A549 treated with AZD9567 at 1 μM for 4 hours (cell line): ENCODE data around the gene FAM221B. TPM values are rescaled to one million over a fixed set of nuclear protein-coding genes. Genes with fewer than 3 reads are reported as not detected.

Source experiments
- total RNA-seq: library from RNA; stranded (reverse); fragments of 200-300 nt; extraction: Qiagen RNA extraction; gene quantifications from 5 replicates; pipeline ENCODE4 v1.2.3, GENCODE V29; 2022; ENCODE audit not compliant: insufficient read depth

FAM221B gene, protein sequence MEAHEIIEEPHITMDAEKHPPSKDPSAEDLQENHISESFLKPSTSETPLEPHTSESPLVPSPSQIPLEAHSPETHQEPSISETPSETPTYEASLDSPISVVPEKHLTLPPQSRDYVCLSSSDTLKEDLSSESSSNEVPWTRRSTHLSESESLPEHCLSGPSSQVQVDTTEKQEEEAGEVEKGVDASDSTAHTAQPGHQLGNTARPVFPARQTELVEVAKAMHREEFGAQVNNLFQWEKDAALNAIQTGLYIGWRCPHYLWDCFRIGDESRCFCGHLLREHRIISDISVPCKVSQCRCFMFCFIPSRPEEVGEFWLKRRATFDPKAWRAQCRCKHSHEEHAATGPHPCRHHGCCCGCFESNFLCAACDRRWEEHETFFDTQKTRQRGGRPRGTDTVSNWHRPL
- not detected in 5 replicates for total RNA-seq

DNA sequence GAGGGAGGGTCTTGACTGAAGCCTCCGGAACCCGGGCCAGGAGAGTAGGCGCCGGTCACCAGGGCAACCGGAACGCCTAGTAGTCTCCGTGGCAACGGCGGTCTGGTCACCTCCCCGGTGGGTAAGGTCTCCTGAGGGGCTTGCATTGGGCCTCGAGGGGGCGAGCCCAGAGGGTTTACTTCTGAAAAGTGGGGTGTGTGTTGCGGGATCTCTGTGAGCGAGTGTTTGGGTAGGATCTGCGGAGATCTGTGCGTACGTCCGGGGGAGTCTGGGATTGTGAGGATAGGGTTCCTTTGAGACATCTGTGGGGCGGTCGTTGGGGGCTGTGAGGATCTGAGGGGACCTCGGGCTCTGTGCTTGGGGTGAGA lies at the start of gene FAM221B:
Gene FAM221B, minus strand, starts transcription at position 17 of the 368 bp plus-strand sequence. CDS start 2,571 bp downstream, outside the sequence.

DNA sequence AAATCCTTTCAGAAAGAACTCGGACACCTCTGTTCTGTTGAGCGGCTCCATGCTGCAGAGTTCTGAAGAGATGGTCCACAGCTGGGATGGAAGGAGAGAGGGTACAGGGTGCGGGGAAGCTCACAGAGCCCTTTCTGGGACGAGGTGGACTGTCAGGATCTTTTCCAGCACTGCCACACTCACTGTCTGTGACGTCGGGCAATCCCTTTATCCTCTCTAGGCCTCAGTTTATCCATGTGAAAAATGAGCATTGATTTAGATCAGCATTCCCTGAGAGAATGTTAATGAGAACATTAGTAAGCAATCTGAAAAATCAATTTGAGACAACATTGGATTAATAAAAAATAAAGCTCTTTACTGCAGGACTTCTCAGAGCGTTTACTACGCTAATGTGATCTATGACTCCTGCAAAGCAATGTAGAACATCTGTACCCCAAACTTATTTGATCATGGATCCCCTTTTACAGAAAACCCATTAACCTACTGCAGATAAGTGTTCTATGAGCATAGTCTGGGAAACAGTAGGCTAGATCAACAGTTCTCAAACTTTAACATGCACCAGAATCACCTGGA lies 41.9 kb upstream of the FAM221B start, which contains the start of gene OR13J1:
Gene OR13J1, minus strand, starts transcription at position 51 of the 573 bp plus-strand sequence. Its CDS starts 0 bp downstream, at position 51.

DNA sequence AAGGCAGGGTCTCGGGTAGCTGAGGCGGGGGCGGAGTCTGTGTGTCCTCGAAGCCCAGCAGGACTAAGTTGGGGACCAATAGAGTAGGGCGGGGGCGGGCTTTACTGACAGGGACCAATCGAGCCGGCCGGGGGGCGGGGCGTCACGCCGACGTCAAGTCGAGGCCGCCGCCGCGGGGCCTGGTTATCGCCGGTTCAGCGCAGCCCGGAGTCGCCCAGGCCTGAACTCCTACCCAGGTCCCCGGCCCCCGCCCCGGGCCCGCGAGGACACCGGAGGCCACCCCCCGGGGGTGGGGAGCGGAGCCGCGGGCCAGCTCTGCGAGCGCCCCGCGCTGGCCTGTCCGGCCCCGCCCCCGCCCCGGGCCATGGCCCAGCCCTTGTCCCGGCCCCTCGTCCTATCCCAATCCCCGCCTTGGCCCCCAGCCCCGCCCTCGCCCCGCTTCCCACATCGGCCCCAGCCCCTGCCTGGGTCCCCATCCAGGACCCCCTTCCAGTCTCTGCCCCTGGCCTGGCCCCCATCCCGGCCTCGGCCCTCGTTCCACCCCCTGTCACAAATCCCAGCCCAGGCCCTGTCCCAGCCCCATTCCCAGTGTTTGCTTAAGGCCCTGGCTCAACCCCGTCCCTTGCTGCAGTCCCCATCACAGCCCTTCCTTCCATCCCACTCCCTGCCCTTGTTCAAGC lies 692 bp upstream of the FAM221B start, which contains the start of gene TMEM8B:
Gene TMEM8B, plus strand, starts transcription at position 145 of the 680 bp plus-strand sequence. Its CDS starts 220 bp downstream, at position 365.

DNA sequence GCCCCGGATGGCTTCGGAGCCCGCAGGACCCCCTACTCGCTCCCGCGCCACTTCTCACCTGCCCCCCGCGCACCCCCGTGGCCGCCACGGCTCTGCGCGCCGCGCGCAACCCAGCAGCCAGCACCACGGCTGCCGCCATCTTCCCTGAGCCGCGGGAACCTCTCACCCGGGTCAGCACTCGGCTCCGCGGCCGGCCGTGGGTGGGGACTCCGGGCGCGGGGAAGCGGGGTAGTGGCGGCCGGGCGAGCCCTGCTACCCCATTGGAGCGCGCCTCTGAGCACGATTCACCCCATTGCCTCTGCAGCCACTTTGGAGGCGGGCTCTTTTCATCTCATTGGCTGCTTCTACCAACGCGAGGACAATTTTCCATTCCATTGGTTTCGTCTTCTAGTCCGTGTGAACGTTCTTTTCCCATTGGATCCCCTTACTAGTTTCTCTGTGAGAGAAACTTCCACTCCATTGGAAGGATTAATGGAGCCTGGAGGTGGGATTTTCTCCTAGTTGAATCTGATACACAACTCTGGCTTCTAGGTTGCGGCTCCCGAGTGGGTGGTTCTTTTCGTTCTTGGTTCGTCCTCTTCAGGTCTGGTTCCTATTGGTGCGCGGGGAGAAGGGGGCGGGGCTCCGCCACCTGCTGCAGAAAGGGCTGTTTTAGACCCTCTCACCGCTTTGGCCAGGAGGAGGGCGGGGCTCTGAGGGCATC lies 13.5 kb downstream of the FAM221B start, which contains the start of gene HINT2:
Gene HINT2, minus strand, starts transcription at position 202 of the 703 bp plus-strand sequence. Its CDS starts 63 bp downstream, at position 139.

DNA sequence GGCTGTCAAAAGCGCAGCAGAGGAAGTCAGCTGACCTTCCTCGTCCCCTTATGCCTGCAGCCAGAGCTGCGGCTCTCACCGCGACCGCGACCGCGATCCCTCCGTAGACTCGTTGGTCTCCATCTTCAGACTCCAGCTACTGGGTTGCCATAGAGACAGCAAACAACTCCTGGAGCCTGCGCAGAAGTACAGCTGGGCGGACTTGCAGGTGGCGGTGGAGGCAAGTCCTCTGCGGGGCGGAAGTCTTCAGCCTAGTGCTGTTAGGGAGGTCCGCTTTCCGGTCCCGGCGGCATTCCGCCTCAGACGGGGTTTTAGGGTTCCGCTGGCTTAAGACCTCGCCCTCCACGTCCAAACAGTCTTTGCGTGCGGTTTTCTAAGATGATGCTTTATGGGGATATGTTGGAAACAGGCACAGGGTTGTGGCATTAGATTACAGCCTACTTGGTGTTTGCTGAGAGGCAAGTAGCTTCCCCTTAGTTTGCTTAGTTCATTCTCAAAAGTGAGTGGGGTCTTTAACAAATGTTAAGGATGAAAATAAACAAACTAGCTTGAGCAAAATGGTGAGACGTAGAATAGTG lies 16.4 kb downstream of the FAM221B start, which contains the start of gene SPAG8:
Gene SPAG8, minus strand, starts transcription at position 238 of the 578 bp plus-strand sequence. Its CDS starts 115 bp downstream, at position 123.

DNA sequence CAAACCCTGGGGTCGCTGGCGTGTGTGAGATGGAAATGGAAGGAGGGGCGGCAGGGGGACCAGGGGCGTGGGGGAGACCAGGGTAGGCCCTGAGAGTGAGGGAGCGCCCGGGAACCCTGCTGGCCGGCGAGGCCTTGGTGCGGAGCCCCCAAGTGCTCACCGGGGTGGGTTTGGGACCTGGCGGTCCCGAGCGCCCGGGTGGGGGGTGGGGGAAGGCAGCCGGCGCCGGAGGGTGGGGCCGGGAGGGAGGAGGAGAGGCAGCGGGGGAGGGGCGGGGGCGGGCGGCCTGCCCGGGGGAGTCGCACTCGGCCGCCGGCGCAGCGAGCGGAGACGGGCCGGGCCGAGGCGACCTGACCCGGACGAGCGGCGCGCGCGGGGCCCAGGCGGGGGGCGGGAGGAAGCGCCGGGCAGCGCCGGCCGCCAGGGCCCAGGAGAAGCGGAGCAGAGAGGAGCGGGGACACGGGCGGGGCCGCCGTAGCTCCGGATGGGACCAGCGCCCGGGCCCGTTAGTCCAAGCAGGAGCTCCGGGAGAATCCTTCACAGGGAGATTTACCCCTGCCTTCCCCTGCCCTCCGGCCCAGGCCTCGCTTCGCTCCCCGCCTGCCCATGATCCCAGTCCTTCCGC lies 37.1 kb downstream of the FAM221B start, which contains the start of gene NPR2:
Gene NPR2, plus strand, starts transcription at position 295 of the 625 bp plus-strand sequence. CDS start 818 bp downstream, outside the sequence.

Other genes with a start within 250 kb of the FAM221B start
- 30.0 to 33.3 TPM (median 32.3 TPM) in 5 replicates for gene TESK1, start 223.5 kb downstream of the FAM221B start, total RNA-seq
- 0.15 to 0.29 TPM (median 0.18 TPM) in 4 of 5 replicates, not detected in the other for gene CD72, start 210.3 kb downstream of the FAM221B start, total RNA-seq
- not detected in 5 replicates for gene SIT1, start 177.8 kb downstream of the FAM221B start, total RNA-seq
- gene RMRP, start 170.7 kb downstream of the FAM221B start, total RNA-seq: 4.1 to 24.8 TPM (median 6.7 TPM) in 4 of 5 replicates, not detected in the other
- 25.4 to 30.2 TPM (median 27.1 TPM) in 5 replicates for gene CCDC107, start 170.4 kb downstream of the FAM221B start, total RNA-seq
- gene ARHGEF39, start 163.5 kb downstream of the FAM221B start, total RNA-seq: 10.5 to 16.6 TPM (median 15.3 TPM) in 5 replicates
- gene CA9, start 154.8 kb downstream of the FAM221B start, total RNA-seq: 3.6 to 9.1 TPM (median 6.0 TPM) in 5 replicates
- gene TPM2, start 138.8 kb downstream of the FAM221B start, total RNA-seq: 630 to 705 TPM (median 658 TPM) in 5 replicates
- 112 to 140 TPM (median 116 TPM) in 5 replicates for gene TLN1, start 96.5 kb downstream of the FAM221B start, total RNA-seq
- 55.7 to 63.0 TPM (median 56.5 TPM) in 5 replicates for gene CREB3, start 96.1 kb downstream of the FAM221B start, total RNA-seq
- 31.9 to 45.0 TPM (median 40.0 TPM) in 5 replicates for gene GBA2, start 79.5 kb downstream of the FAM221B start, total RNA-seq
- gene RGP1, start 79.4 kb downstream of the FAM221B start, total RNA-seq: 12.8 to 15.8 TPM (median 14.8 TPM) in 5 replicates
- gene MSMP, start 74.5 kb downstream of the FAM221B start, total RNA-seq: 0.23 to 0.29 TPM (median 0.26 TPM) in 3 of 5 replicates, not detected in the others
- 4.8 to 5.5 TPM (median 5.5 TPM) in 4 of 5 replicates, not detected in the other for gene NPR2, start 37.1 kb downstream of the FAM221B start, total RNA-seq
- 0.21 to 0.47 TPM (median 0.40 TPM) in 4 of 5 replicates, not detected in the other for gene SPAG8, start 16.5 kb downstream of the FAM221B start, total RNA-seq
- gene HINT2, start 13.7 kb downstream of the FAM221B start, total RNA-seq: 60.2 to 112 TPM (median 101 TPM) in 5 replicates
- 1.5 to 3.6 TPM (median 3.1 TPM) in 5 replicates for gene TMEM8B, start 496 bp upstream of the FAM221B start, total RNA-seq
- gene OR13J1, start 41.7 kb upstream of the FAM221B start, total RNA-seq: not detected in 5 replicates
- 0.17 to 0.23 TPM (median 0.19 TPM) in 4 of 5 replicates, not detected in the other for gene HRCT1, start 77.5 kb upstream of the FAM221B start, total RNA-seq
- 0.05 TPM in 1 of 5 replicates, not detected in the others for gene SPAAR, start 80.8 kb upstream of the FAM221B start, total RNA-seq
- not detected in 5 replicates for gene OR2S2, start 129.4 kb upstream of the FAM221B start, total RNA-seq
- gene RECK, start 208.2 kb upstream of the FAM221B start, total RNA-seq: 5.7 to 10.7 TPM (median 6.5 TPM) in 5 replicates